ENCODE measurements around the gene BANF2. TPM values are rescaled to one million over a fixed set of nuclear protein-coding genes. Genes with fewer than 3 reads are reported as not detected.

BANF2 gene
- total RNA-seq, 1 donor from 2014 or later: not detected

DNA sequence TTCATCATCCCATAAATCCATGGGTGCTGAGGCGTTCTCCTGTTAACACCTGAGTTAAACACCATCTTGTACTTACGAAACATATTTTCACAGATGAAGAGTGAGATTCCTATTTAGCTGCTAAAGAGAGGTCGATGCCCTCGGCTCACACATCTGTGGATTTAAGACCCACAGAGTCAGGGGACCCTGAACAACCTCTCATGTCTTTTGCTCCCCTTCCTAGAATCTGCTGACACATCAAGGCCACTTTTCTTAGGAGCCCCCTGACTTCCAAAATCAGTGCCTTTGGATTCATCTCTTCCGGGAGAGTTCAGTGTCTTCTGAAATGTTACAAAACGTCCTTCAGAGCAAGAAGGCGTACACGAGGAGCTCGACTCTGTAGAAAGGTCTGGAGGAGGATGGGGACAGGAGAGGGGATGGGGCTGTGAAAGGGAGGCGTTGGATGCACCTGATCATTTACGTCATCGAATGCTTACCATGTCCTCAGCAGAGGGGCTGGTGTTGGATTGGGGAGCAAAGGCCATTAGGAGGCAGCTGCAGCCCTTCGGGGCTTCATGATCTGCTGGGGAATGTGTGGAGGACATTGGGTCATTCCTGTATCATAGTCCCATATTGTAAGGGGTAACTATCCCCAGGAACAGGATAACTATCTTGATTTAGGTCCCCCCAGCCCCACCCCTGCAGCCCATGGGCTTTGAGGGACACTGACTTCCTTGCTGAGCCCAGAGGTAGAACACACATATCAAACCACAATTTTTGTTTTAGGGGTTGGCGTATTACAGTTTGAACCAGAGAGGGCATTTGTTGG, 22.9 kb downstream of the BANF2 start:
- TF ChIP-seq, protein P1, sequence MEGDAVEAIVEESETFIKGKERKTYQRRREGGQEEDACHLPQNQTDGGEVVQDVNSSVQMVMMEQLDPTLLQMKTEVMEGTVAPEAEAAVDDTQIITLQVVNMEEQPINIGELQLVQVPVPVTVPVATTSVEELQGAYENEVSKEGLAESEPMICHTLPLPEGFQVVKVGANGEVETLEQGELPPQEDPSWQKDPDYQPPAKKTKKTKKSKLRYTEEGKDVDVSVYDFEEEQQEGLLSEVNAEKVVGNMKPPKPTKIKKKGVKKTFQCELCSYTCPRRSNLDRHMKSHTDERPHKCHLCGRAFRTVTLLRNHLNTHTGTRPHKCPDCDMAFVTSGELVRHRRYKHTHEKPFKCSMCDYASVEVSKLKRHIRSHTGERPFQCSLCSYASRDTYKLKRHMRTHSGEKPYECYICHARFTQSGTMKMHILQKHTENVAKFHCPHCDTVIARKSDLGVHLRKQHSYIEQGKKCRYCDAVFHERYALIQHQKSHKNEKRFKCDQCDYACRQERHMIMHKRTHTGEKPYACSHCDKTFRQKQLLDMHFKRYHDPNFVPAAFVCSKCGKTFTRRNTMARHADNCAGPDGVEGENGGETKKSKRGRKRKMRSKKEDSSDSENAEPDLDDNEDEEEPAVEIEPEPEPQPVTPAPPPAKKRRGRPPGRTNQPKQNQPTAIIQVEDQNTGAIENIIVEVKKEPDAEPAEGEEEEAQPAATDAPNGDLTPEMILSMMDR (IDR thresholded peaks at IDR 0.05): no peak
- ATAC-seq (no peak), DNase-seq (no peak)
- intact Hi-C loops (cut with DNase I): no loop called here
- Histone ChIP-seq H3K27ac (no peak overlapping the region), H3K36me3 (no peaks in the 10 kb centered on the region), H3K27me3 (no peaks in the 10 kb centered on the region), H3K4me1 (no peaks in the 10 kb centered on the region), H3K4me3 (no peak overlapping the region), H3K9me3 (no peaks in the 10 kb centered on the region)

GRCh38 chr20:17723301-17723691, 23.5 kb downstream of the BANF2 start:
- Histone ChIP-seq H3K36me3 (no peaks in the 10 kb centered on the region), H3K9me3 (no peaks in the 10 kb centered on the region), H3K4me1 (no peaks in the 10 kb centered on the region), H3K27ac (no peak overlapping the region), H3K27me3 (no peaks in the 10 kb centered on the region), H3K4me3 (no peak overlapping the region)
- ATAC-seq (no peak), DNase-seq (no peak)
- intact Hi-C loops (cut with DNase I): no loop called here
- TF ChIP-seq, protein P1 (IDR thresholded peaks at IDR 0.05): no peak

DNA sequence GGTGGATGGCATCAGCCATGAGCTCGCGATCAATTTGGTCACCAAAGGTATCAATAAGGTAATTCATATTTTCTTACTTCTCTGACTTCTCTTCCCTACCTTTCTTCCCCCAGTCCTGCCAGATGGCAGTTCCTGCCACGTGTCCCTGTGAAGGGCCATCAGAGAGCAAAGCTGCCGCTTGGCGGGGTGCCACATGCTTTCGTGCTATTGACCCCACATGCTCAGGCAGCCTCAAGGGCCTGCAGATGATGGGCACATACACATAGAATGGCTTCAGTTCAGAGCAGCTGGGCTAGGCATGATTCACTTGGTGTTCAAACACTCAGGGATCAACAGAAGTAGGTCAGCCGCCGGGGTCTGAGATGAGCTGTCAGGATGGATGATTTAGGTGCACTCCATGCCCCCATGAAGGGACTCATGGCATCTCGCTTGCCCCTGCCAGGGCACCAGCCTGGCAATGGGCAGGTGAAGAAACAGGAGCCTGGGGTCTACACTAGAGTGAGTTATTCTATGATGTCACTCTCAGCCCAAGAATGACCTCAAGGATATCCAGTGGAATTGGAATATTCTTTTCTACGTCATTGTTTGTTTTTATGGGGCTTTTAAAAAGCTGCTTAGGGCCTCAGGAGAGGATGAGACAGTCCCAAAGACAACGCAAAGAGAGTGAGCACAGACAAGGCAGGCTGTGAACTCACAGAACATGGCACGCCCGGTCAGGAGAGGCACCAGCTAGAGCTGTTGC, 25.5 kb downstream of the BANF2 start:
- no peaks in the 10 kb centered on the region for H3K4me1 ChIP-seq
- H3K9me3 ChIP-seq: no peaks in the 10 kb centered on the region
- no peaks in the 10 kb centered on the region for H3K27me3 ChIP-seq
- TF ChIP-seq, protein P1 (IDR thresholded peaks at IDR 0.05): no peak
- no peaks in the 10 kb centered on the region for H3K36me3 ChIP-seq
- intact Hi-C loops (cut with DNase I): no loop called here
- DNase-seq: peak; percentile 94
- H3K27ac ChIP-seq: no peak overlapping the region
- peak; percentile 89 for ATAC-seq
- H3K4me3 ChIP-seq: no peak overlapping the region

- no peak for ATAC-seq
- Histone ChIP-seq H3K9me3 (no peaks in the 10 kb centered on the region), H3K36me3 (no peaks in the 10 kb centered on the region), H3K4me1 (no peaks in the 10 kb centered on the region), H3K27ac (no peak overlapping the region), H3K4me3 (no peak overlapping the region), H3K27me3 (no peaks in the 10 kb centered on the region)
- intact Hi-C loops (cut with DNase I): no loop called here
- TF ChIP-seq, protein P1 (IDR thresholded peaks at IDR 0.05): no peak
- no peak for DNase-seq
Measured at GRCh38 chr20:17726902-17727301, 27.1 kb downstream of the BANF2 start.

DNA sequence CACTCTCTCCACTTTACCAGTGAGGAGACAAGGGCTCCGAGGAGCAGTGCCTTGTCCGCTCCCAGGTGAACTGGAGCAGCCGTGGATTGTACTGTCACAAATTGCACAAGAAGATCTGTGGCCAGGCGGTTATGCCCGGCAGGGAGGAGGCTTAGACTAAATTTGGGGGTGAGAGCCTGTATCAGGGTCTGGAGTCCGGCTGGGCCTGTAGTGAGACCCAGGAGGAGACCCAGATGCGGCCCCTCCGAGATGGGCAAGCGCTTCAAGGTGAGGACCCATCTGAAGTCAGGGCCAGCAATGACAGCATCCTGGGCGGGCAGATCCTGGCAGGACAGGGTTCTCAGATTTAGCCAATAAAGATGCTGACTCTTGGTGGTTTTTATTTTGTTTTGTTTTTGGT, 27.6 kb downstream of the BANF2 start:
- intact Hi-C loops (cut with DNase I): no loop called here
- Histone ChIP-seq H3K36me3 (no peaks in the 10 kb centered on the region), H3K27ac (no peak overlapping the region), H3K4me3 (no peak overlapping the region), H3K9me3 (no peaks in the 10 kb centered on the region), H3K4me1 (no peaks in the 10 kb centered on the region), H3K27me3 (no peaks in the 10 kb centered on the region)
- ATAC-seq: no peak
- TF ChIP-seq, protein P1 (IDR thresholded peaks at IDR 0.05): no peak
- DNase-seq: no peak

Measured in upper lobe of right lung (tissue), 1 donor.